Kidney tubule cell (primary cell): ENCODE results near the gene BABAM2.
"Not testable (repeated sequence)": the region's sequence is repeated elsewhere in the genome, so short reads cannot be mapped to it uniquely, and the experiment has no call there.

Source experiments
- DNase-seq: peaks from one replicate; pipeline ENCODE4 v3.0.0-alpha.2; 2018; ENCODE audit warnings: low spot score

BABAM2 gene

DNA sequence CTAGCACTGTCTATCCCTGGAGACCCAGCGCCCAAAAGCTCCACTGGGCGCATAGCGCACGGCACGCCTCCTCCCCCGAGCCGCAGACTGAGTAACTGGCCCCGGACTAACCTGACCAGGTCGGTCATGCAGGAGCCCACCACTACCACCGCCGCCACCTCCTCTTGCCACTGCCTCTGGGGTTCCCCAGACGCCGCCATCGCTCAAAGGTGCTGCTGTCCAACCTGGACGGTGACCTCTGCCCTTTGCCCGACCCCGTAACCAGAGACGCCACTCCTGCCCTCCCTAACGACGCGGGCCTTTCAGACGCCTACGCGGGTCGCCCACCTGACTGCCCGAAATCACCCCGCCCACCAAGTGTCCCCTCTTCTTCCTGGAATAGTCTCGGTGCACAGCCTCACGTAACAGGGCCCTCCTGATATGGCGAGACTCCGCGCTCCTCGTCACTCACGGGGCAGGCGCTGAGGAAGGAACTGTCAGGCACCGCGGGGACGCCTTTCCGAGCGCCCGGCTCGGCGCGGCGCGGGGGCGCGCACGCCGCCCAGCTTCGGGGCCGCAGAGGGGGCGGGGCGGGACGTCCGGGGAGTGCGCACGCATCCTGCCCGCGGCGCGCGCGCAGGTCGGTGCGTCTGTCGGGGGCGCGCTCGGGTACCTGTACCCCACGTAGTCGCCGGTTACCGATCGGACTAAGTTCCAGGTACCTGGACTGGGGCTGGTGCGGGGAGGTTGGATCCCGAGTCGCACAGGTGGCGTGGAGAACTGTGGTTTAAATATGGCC lies at the start of gene BABAM2, which contains the start of gene RBKS:
Gene BABAM2 (plus strand): TSS at position 584 of the 778 bp plus-strand sequence. CDS start 3,828 bp downstream, outside the sequence.
Gene RBKS (minus strand): TSS at position 242 of the 778 bp plus-strand sequence. CDS start 42 bp downstream, at position 200.
- DNase-seq = peak; percentile 93

DNA sequence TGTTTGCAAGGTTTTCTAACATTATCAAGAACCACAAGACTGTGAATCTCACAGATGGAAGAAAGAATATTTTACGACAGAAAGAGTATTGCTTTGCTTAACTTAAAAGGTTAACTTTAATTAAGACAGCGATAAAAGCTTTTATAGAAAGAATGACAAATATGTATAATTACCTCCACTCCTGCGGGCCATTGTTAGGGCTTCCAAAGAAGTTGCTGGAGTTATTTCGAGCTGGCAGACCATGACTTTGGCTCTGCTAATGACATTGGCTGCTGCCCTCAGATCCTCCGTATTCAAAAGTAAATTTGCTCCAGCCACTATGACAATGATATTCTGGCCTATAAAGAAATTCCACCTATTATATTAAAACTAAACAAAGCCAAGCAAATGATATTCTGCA lies 47.6 kb upstream of the BABAM2 start:
- no peak for DNase-seq

DNA sequence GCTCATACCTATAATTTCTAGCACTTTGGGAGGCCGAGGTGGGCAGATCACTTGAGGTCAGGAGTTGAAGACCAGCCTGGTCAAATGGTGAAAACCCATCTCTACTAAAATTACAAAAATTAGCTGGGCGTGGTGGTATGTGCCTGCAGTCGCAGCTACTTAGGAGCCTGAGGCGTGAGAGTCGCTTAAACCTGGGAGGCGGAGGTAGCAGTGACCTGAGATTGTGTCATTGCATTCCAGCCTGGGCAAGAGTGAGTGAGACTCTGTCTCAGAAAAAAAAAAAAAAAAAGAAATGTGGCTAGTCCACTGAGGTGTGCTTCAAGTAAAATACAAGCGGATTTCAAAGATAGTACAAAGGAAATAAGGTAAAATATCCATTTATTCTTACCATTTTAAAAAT lies 46.5 kb upstream of the BABAM2 start:
- DNase-seq = peak; percentile 78

DNA sequence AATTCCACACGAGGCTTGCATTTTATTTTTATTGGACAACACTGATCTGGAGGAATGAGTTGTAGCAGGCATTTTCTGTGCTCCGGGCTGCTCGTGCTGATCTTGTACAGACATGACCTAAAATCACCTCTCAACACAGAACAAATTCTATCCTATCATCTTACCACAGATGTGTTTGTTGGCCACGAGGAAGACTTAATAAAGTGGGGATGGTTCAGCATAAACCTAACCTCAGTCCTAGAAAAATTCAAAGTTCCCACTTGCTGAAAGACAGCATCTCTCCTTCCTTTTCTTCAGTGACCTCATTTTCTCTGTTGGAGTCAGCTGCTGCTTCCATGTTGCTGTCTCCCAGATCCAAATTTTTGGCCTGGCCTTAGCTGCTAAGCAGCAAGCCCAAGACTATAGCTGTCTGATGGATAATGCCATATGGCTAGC lies 45.7 kb upstream of the BABAM2 start:
- DNase-seq = no peak

DNA sequence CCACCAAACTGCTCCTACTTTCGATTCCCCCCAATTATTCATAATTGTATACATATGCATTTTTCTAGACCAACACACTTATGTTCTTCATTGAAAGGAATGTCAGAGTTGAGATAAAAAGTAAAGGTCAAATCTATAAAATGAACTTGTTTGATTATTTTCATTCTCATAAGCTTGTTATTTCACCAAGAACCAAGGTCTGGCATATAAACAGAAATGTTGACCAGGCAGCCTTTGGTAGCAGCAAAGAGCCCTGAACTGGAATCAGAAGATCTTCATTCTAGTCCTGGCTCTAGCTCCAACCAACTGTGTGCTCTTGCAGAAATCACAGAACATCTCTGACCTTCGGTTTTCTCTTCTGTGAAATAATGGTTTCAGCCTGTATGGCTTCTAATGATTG lies 43.2 kb upstream of the BABAM2 start:
- no peak for DNase-seq

DNA sequence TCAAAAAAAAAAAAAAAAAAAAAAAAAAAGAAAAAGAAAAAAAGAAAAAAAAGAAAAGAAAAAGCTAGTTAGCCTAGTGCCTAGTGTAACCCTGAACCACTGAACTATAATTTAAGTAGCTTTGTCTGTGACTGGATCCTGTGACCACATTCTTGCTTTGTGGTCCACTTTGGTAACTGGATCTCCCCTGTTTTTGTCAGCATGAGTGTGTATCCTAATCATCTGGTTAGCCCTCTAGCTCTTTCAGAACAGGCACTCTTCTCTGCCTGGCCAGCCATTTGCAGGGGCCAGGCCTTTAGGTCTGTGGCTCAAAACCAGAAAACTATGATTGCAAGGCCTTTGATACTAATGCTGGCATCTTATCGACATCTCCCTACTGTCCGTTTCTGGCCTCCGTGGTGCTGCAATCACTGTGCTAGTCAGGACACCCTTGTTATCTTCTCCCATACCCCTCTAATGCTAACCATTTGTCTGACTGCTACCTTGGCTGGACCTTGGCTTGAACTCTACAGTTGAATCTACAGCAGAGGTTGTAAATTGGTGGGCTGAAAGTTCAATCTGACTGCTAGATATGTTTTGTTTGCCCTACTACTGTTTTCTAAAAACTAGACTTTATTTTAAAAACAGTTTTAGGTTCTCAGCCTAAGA lies 40.8 kb upstream of the BABAM2 start:
- no peak for DNase-seq

DNA sequence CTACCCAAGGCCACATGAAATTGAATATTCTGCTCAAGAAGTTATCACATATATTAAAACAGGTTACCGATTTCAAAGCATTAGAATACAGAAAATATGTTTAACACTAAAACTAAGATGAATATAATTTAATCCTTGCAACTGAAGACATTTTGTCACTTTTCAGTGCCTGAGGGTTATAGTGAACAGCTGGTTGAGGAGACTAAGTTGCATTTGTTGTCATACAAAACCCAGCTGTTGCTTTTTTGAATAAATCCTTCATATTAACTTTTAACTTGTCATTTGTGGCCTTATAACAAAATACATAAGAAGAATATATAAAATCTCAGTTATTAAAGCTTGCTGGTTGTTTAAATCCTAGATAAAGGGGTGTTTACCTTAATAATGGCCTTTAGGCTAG lies 37.8 kb upstream of the BABAM2 start:
- no peak for DNase-seq

DNA sequence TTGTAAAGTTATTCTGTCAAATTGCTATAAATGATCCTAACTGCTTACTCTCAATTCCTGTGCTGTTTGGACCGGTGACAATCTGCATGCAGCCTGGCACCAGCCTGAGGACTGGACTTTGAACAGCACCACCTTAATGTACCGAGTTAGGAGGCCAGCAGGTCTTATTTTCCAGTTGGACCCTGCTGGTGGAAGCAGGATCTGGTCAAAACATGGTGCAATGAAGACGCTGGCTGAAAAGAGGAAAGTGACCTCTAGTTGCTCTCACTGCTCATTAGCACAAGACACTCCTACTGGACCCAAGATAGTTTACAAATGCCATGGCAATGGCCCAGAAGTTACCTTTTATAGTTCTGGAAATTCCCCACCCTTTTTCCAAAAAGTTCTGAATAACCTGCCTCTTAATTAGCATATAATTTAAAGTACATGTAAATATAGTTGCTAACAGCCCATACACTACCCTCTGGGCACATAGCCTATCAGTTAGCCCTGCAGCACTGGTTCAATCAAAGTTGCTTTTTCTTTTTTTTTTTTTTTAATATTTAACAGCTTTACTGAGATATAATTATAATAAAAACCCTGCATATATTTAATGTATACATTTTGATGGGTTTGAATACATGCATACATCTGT lies 36.2 kb upstream of the BABAM2 start:
- DNase-seq = peak; percentile 41

DNA sequence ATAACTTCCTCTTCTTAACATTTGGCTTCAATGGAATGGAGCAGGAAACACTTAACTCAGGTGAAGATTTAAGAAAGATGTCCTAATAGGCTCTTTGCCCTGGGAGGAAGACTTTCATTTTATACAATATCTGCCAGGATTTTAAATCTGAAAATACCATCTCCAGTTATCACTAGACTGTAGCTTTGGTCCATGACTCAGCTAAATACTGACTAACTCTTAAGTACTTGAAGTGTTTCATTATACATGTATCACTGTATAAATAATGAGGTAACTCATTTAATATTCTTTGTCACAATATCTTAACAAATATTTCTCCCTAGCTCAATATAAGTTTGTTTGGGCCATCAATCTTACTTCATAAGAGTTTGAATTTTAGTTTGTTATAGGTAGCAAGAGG lies 35.1 kb upstream of the BABAM2 start:
- DNase-seq = peak; percentile 83

DNA sequence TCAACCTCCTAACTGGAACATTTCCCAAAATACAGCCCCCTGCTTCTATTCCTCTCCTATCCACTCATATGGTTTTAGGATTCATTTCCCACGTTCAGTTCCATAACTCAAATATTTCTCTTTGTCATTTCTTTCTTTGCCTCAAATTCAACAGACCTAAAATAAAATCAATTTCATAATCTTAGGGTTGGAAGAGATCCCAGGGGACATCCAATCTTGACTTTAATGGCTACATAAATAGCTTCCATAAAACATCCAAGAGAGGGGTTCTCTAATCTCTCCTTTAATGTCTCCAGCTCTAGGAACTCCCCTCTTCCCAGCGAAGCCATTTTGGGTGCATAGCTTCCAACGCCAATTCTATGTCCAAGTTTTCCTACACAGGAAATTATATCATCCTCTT lies 34.1 kb upstream of the BABAM2 start:
- DNase-seq = no peak

DNA sequence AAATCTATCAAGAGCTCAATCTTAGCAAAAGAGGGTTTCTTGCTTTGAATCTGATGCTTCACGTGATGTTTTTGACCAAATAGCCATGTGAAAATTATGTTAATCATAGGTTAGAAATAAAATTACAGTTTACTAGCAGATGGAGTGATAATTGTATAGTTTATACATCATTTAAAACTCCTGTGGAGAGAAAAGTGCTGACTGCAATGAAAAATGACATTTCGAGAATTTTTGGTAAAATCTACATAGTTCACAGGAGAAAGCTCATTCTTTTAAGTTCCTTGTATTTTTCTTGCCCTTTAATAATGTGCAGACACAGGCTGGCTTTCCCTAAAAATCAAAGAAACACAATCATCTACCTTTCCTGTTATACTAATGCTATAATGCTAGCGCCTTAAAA lies 33.6 kb upstream of the BABAM2 start:
- DNase-seq = no peak

DNA sequence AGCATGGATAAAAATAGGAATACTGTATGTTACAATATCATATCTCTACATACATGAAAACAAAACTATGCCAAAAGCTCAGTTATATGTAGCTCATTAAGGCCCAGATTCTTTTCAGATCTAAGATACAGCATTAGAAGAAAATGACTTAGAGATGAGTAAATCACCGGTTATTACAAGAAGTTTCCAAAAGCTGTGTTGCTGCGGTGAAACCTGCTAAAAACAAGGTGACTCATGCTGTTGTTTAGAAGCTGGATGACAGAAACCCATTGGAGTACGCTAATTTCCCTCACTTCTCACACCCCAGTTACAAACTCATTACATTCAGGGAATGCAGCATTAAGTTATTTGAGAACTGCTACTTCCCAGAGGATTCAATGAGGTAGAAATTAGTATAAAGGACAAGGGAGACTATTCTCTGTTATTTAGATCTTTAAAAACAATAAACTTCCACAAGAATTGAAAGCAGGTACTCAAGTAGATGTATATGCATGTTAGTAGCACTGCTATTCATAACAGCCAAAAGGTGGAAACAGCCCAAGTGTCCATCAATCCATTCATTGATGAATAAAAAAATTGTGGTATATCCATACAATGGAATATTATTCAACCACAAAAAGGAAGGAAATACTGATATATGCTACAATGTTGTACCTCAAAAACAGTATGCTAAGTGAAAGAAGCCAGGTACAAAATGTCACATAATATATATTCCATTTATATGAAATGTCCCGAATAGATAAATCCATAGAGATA lies 32.9 kb upstream of the BABAM2 start:
- peak; percentile 86 for DNase-seq

DNA sequence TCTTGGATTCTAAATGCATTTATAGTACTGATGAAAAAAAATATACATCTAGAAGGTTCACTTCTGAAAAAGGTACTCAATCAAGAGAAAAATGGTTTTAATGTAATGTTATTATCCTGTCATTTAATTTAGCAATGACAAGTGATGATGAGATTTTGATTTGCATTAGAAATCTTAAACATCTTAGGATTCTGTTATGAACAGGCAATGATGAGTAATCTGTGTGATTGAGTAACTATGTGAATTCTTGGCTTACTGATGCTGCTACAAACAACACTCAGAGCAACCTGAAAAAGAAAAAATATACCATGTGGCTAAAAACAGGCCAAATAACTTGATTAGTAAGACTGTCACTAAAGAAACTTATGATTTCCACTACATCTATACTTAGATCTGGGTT lies 30.4 kb upstream of the BABAM2 start:
- DNase-seq = peak; percentile 68

DNA sequence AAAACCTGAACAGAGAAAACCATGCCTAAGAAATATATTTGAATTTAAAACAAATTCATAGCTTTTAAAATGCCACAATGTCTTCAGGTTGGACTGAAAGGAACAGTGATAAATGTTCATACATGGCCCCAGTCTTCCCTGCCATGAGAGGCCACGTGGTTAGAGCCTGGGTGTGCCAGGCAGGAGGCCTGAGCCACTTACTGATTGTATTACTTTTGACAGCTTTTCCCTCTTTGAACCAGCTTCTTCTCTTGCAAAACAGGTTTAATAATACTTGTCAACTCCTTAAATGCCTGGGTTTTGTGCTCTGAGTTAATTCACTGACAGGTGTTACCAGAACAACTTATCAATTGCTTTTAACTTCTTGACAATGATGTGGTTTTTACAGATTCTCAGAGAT lies 27.4 kb upstream of the BABAM2 start:
- DNase-seq = no peak

DNA sequence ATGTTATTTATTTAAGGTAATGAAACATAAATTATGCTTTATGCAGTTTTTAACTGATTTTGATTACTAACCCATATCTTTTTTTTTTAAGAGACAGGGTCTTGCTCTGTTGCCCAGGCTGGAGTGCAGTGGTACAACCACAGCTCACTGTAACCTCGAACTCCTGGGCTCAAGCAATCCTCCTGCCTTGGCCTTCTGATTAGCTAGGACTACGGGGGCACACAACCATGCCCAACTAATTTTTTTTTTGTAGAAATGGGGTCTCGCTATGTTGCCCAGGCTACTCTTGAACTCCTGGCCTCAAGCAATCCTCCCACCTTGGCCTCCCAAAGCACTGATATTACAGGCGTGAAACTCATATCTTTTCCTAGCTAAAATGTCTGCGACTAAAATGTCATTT lies 26.6 kb upstream of the BABAM2 start:
- DNase-seq = not testable (repeated sequence)

DNA sequence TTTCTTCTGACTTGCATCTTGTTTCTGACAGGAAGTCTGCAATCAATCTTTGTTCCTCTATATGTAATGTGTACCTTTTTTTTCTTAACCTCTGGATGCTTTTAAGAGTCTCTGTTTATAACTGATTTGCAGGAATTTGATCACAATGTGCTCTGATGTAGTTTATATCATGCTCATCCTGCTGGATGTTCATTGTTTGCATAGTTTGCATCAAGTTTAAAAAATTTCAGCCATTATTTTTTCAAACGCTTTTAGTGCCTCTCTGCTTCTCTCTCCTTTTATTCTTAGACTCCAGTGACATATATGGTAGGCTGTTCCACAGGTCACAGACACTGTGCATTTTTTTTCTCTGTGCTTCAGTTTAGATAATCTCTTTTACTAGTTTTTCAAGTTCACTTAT lies 24.3 kb upstream of the BABAM2 start:
- no peak for DNase-seq

DNA sequence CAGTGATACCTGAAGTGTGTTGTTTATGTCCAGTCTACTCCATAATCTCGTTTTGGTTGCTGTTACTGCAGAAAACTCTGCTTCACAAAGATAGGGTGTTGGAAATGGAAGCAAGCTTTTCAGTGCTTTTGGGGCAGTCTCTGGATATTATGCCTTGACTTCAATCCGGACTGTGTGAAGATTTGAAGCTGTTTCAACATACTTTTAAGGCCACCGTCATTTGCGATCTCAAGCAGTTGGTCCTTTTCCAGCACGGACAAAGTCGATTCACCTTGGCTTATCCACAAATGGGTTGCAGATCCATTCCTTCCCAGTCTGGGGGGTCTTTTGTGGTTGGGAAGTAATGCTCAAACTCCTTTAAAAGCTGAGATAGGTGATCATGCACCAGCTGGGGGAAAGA lies 20.8 kb upstream of the BABAM2 start:
- DNase-seq = no peak

DNA sequence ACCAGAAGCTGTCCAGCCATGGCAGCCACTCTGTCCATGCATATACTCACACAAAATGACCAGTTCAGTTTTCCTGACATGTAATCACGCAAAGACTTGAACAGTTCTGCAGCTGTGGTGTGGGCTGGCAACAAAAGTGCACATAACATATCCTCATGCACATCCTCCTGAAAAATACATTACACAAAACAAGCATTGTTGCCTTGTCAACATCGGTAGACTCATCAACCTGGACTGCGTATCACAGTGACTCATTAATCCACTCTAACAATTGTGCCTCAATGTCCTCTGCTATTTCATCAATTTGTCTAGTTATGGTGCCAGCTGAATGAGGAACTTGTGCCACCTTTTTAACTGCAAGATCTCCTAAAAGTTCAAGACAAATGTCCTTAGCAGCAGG lies 19.8 kb upstream of the BABAM2 start:
- peak; percentile 68 for DNase-seq

DNA sequence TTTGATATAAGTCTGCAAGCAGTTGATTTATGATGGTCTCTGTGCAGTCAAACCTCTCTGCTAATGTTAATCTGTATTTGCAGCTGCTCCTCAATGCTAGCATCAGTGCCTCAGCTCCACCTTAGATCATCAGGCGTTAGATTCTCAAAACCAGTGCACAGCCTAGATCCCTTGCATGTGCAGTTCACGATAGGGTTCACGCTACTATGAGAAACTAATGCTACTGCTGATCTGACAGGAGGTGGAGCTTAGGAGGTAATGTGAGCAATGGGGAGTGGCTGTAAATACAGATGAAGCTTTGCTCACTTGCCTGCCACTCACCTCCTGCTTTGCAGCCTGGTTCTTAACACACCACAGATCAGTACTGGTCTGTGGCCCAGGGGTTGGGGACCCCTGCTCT lies 18.7 kb upstream of the BABAM2 start:
- no peak for DNase-seq

DNA sequence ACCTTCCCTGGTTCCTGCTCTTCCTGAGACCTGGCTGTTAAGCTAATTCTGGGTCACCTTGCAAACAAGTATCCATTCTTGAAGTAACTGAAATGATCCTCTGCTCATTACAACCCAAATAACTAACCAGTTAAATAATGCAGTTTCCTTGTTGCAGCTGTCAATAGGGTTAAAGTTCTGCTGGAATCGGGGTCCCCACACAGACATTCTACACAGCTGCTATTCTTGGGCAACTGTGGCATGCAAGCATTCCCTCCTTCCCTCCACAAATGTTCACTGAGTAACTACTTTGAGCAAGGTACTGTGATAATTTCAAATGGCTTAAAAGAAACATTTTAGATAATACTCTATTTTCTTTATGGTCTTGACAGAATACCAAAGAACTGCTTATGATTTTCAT lies 17.4 kb upstream of the BABAM2 start:
- DNase-seq = no peak

DNA sequence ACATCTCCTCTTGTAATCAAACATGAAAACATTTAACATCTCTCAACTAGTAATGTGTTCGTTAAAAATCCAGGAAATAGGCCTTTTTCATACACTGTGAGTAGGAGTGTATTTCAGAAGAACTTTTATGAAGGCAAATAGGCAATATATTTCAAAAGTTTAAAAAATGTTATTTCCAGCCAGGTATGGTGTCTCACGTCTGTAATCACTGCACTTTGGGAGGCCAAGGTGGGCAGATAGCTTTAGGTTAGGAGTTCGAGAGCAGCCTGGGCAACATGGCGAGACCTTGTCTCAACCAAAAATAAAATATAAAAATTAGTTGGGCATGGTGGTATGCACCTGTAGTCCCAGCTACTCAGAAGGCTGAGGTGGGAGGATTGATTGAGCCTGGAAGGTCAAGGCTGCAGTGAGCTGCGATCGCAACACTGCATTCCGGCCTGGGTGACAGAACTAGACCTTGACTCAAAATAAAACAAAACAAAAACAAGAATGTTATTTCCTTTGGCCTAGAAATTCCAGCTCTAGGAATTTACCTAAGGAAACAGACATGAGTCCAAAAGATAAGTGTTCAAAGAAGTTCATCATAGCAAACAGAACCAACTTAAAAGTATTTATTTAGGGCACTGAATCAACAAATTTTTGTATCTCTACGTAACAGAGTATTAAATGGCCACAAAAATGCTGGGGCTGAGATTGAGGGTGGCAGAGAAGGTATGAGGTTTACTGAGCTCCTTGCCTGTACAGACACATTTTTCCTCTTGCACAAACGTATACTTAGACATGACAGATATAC lies 15.2 kb upstream of the BABAM2 start:
- no peak for DNase-seq

DNA sequence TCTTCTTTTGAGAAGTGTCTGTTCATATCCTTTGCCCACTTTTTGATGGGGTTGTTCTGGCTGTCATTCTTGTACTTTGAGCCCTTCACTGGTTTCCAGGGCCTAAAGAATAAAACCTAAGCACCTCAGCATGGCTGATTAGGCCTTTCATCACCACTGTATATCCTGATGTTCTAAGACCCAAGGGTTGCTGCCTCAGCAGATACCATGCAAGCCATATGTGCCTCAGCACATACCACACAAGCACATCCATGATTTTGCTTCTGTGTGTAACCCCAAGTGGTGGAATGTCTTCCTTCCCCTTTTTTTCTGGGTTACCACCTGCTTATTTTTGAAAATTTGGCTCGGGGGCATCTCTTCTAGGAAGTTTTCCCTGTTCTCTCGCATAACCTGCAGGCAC lies 11.7 kb upstream of the BABAM2 start:
- no peak for DNase-seq
